ENCODE measurements around the gene TNNT2.

- no peak for TF ChIP-seq CTCF (IDR thresholded peaks at IDR 0.05)
- no peak for TF ChIP-seq EZH2 (IDR thresholded peaks at IDR 0.05)
Measured at GRCh38 chr1:201359031-201359872, 18.2 kb downstream of the TNNT2 start.

Data from neural progenitor cell (in vitro differentiated cells).